ENCODE measurements around the gene NPDC1.

NPDC1 gene

DNA sequence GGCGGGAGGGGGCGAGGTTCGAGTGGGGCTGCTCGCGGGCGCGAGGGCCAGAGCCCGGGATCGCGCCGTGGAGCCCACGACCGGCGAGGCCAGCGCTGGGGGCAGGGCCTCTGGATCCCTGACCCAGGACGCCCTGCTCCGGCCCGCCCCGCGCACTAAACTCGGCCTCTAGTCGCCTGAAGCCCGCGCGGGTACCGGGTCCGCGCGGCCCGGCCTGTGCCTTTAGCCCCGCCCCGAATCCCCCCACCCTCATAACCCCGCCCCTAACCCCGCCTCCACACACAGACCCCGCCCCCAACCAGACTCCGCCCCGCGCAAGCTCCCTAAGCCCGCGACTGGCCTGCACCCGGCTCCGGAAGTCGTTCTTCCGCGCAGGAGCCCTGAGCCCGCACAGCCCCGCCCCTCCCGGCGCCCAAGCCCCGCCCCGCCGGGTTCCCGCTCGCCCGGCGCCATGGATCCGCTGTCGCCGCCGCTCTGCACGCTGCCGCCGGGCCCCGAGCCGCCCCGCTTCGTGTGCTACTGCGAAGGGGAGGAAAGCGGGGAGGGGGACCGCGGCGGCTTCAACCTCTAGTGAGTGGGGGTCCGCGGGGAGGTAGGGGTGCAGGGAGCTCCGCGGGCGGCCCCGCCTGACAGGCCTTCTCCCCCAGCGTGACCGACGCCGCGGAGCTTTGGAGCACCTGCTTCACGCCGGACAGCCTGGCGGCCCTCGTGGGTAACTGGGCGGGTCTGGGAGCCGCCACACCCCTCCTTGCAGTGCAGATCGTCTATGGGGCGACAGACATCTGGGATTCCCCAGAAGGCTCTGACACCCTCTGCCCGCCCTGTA is 53.8 kb downstream of the NPDC1 start, which contains the start of gene PAXX:
PAXX (plus strand) TSS at position 430 of the 826 bp plus-strand sequence; CDS start at position 452, 22 bp downstream.
- peak within 1 kb of the TSS; percentile 47 for H3K4me3 ChIP-seq (ENCODE audit: severe bottlenecking)
- H3K4me1 ChIP-seq (ENCODE audit: insufficient read depth, poor library complexity, severe bottlenecking) = peaks cover 6% of the 10 kb centered on the region
- ATAC-seq (ENCODE audit: low read depth) (peak; percentile 73), DNase-seq (ENCODE audit: low spot score) (peak; percentile 94)
- H3K27ac ChIP-seq (ENCODE audit: poor library complexity, severe bottlenecking) = peak within 1 kb of the TSS; percentile 49
- TF ChIP-seq, protein P1, sequence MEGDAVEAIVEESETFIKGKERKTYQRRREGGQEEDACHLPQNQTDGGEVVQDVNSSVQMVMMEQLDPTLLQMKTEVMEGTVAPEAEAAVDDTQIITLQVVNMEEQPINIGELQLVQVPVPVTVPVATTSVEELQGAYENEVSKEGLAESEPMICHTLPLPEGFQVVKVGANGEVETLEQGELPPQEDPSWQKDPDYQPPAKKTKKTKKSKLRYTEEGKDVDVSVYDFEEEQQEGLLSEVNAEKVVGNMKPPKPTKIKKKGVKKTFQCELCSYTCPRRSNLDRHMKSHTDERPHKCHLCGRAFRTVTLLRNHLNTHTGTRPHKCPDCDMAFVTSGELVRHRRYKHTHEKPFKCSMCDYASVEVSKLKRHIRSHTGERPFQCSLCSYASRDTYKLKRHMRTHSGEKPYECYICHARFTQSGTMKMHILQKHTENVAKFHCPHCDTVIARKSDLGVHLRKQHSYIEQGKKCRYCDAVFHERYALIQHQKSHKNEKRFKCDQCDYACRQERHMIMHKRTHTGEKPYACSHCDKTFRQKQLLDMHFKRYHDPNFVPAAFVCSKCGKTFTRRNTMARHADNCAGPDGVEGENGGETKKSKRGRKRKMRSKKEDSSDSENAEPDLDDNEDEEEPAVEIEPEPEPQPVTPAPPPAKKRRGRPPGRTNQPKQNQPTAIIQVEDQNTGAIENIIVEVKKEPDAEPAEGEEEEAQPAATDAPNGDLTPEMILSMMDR (IDR thresholded peaks at IDR 0.05; ENCODE audit: poor library complexity, severe bottlenecking) = no peak
- no peaks in the 10 kb centered on the region for H3K27me3 ChIP-seq (ENCODE audit: insufficient read depth, poor library complexity, severe bottlenecking)
- H3K9me3 ChIP-seq (ENCODE audit: severe bottlenecking) = no peaks in the 10 kb centered on the region
- peaks cover 4% of the 10 kb centered on the region; the same call in 1 of the 2 replicates for H3K36me3 ChIP-seq (ENCODE audit: low read depth)

DNA sequence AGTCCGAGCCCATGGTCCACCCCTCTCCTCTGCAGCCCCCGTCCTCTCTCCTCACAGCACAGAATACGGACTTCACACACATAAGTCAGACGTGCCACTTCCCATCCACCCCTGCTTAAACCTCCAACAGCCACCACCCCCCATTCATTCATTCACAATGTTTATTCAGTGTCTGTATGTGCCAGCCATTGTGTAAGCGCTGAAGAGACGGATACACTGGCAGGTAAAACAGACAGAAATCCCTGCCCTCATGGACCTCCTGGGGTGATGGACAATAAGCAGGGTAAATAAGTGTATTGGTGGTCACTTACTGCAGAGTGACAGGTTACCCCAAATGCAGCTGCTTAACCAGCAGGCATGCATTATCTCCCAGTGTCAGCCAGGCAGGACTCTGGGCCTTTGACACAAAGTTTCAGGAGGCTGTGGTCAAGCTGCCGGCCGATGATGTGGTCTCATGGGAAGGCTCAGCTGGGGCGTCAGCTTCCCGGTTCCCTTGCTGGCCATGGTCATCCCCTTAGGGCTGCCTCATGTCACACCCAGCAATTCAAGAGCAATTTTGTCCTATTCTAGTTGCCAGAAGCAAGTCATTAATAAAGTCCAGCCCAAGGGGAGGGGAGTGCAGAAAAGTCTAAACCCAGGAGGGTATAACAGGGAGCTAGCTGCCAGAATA is 55.6 kb downstream of the NPDC1 start:
- TF ChIP-seq, protein P1 (IDR thresholded peaks at IDR 0.05; ENCODE audit: poor library complexity, severe bottlenecking) = no peak
- Histone ChIP-seq H3K4me3 (ENCODE audit: severe bottlenecking) (no peak overlapping the region), H3K4me1 (ENCODE audit: insufficient read depth, poor library complexity, severe bottlenecking) (no peaks in the 10 kb centered on the region), H3K27ac (ENCODE audit: poor library complexity, severe bottlenecking) (no peak overlapping the region), H3K27me3 (ENCODE audit: insufficient read depth, poor library complexity, severe bottlenecking) (peaks cover 4% of the 10 kb centered on the region), H3K9me3 (ENCODE audit: severe bottlenecking) (no peaks in the 10 kb centered on the region), H3K36me3 (ENCODE audit: low read depth) (peaks cover 4% of the 10 kb centered on the region; the same call in 1 of the 2 replicates)
- DNase-seq (ENCODE audit: low spot score) (no peak), ATAC-seq (ENCODE audit: low read depth) (no peak)
